Measurements from ENCODE around the gene DPM2. TPM values are rescaled to one million over a fixed set of nuclear protein-coding genes. Genes with fewer than 3 reads are reported as not detected.

DPM2 gene
- total RNA-seq, 5 donors from 2014 or later (not counting 1 experiment from before 2014, with no cell fraction given) = 32.3 to 66.5 (median 60.5) TPM

DNA sequence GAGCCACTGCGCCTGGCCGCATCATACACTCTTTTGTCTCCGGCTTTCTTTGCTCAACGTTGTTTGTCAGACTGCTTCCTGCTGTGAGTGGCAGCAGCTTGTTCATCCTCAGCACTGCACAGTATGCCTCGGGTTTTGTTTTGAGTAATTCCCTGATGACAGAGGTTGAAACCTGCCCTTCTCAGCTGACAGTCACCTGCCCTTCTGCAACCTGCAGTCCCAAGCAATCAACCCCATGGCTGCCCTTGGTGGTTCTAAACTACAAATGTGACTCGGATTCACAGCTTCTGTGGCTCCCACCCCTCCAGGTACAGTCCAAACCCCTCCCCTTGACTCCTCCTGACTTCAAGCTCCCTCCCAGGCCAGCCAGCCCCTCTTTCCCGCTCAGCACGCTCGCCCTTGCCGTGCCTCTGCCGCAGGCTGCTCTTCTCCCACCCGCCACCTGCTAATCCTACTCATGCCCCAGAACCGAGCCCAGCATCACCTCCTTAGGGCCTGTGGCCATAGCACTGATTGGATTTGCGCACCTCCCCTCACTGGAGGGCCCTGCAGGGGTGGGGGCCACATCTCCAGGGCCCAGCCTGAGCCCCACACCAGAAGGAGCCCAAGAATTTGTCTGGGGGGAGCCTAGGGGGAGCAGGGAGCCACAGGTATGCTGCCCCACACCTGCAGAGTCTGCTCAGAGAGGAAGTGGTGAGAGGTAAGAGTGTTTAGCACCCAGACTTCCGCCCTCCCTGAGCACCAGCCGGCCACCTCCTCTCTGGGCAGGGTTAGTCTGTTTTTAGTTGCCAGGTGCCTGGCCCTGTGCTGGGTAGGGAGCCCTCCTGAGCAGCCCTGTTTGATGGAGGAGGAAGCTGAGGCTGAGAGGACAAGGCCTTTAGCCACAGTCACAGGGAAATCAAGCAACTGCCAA lies 33.0 kb upstream of the DPM2 start:
- Histone ChIP-seq H3K27ac (ENCODE audit: low read length) (peak overlapping the region; percentile 79), H3K36me3 (ENCODE audit: control insufficient read depth in 2 of 2, extremely low read depth in 1 of 2, insufficient read depth in 1 of 2, low read length in 1 of 2) (peaks cover 19 to 20% of the 10 kb centered on the region in 2 donors), H3K4me1 (ENCODE audit: control insufficient read depth in 1 of 2, extremely low read depth in 1 of 2, insufficient read depth in 2 of 2, low read length in 2 of 2) (peaks cover 49 to 100% of the 10 kb centered on the region in 2 experiments), H3K9me3 (no peaks in the 10 kb centered on the region), H3K4me3 (ENCODE audit: control insufficient read depth in 1 of 2, extremely low read depth in 1 of 2, low read length in 1 of 2) (peak overlapping the region; percentile 61 to 90), H3K27me3 (replicated peaks in 1 of 2; ENCODE audit: control insufficient read depth in 2 of 2, extremely low read depth in 1 of 2, insufficient read depth in 2 of 2, low read length in 1 of 2) (no peaks in the 10 kb centered on the region)
- no peaks in the 10 kb centered on the region for H3K9me3 Mint-ChIP-seq
- POLR2A ChIA-PET = interaction anchor here in 1 of 2 donors (0.6 to 0.7 kb wide), 2 partner anchors 204 to 267 kb away, joined by 3 read pairs; no protein-coding TSS in a partner anchor
- peaks cover 37% of the 10 kb centered on the region for H3K36me3 Mint-ChIP-seq
- peaks cover 89 to 98% (median 94%) of the 10 kb centered on the region in 3 donors for H3K4me1 Mint-ChIP-seq
- ATAC-seq (replicated peaks in 1 of 4) = peak; percentile 62 to 76 (median 74)
- H3K27me3 Mint-ChIP-seq = no peaks in the 10 kb centered on the region
- CTCF ChIA-PET = interaction anchor here in 1 of 2 donors (1.0 to 1.3 kb wide), 3 partner anchors 15 to 64 kb away, joined by 4 read pairs; no protein-coding TSS in a partner anchor
- under 1% methylated on average over 15 of the region's 16 CpGs for WGBS (ENCODE audit: insufficient coverage)
- H3K4me3 Mint-ChIP-seq = peak overlapping the region; percentile 91 to 97 (median 96)
- H3K27ac Mint-ChIP-seq = peak overlapping the region; percentile 88 to 99
- peak; percentile 43 to 82 (median 65) for DNase-seq

DNA sequence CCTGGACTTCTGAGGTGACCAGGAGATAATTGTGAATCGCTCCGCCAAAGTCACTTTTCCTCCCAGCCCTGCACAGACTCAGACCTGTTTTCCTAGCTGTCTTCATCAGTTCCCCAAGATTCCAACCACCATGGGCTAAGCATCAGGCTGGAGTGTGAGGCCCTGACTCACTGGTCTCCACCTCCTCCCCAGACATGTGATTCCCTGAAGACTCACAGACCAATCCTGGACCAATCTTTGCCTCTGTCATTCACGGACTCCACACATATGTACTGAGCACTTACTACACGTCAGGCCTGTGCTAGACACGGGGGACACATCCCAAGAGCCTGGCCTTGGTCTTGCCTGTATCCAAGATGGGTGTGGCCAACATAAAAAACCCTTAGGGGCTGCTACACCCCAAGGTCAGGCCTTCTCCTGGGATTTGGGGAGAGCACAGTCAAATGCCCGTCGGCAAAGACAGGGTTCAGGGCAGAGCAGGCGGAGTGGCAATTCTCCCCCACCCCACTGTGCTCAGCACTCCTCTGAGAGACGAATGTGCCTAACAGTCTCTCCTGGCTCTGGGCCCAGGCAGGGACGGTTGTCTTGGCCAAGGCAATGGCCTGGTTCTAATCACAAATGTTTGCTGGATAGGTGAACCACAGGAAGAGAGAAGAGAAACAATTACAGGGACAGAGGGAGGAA lies 31.2 kb upstream of the DPM2 start:
- Histone ChIP-seq H3K27me3 (replicated peaks in 1 of 2; ENCODE audit: control insufficient read depth in 2 of 2, extremely low read depth in 1 of 2, insufficient read depth in 2 of 2, low read length in 1 of 2) (no peaks in the 10 kb centered on the region), H3K4me1 (ENCODE audit: control insufficient read depth in 1 of 2, extremely low read depth in 1 of 2, insufficient read depth in 2 of 2, low read length in 2 of 2) (peaks cover 57 to 99% of the 10 kb centered on the region in 2 experiments), H3K9me3 (no peaks in the 10 kb centered on the region), H3K4me3 (ENCODE audit: control insufficient read depth in 1 of 2, extremely low read depth in 1 of 2, low read length in 1 of 2) (peak overlapping the region; percentile 61 to 90), H3K36me3 (ENCODE audit: control insufficient read depth in 2 of 2, extremely low read depth in 1 of 2, insufficient read depth in 1 of 2, low read length in 1 of 2) (peaks cover 9 to 15% of the 10 kb centered on the region in 2 donors), H3K27ac (ENCODE audit: low read length) (peak overlapping the region; percentile 79)
- Mint-ChIP-seq H3K9me3 (no peaks in the 10 kb centered on the region), H3K4me1 (peaks cover 94 to 97% (median 95%) of the 10 kb centered on the region in 3 donors), H3K27ac (peak overlapping the region; percentile 88 to 99), H3K36me3 (peaks cover 38% of the 10 kb centered on the region), H3K27me3 (no peaks in the 10 kb centered on the region), H3K4me3 (peak overlapping the region; percentile 91 to 97 (median 96))
- DNase-seq (no peak), ATAC-seq (replicated peaks in 1 of 4) (no peak)
- WGBS (ENCODE audit: insufficient coverage) = 64% methylated on average over 7 of the region's 10 CpGs
- POLR2A ChIA-PET = no interaction called here
- CTCF ChIA-PET = no interaction called here

DNA sequence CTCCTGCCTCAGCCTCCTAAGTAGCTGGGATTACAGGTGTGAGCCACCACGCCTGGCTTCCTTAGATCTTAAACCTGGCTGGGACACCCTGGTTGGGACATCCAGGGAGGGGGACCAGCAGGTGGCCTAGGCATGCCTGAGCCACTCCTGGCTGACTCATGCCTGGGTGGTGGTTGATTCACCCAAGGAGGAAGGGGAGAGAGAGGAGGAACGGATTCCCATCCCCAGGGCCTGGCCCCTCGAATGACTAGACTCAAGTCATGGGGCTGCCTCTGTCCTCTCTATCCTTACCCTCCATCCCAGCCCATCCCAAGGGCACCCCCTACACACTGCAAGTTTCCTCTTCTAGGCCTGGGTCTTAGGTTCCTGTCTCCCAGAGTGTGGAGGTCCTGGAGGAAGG lies 30.4 kb upstream of the DPM2 start:
- H3K4me3 ChIP-seq (ENCODE audit: control insufficient read depth in 1 of 2, extremely low read depth in 1 of 2, low read length in 1 of 2) = peak overlapping the region in 1 of 2 donors; percentile 0
- no peaks in the 10 kb centered on the region for H3K27me3 ChIP-seq (replicated peaks in 1 of 2; ENCODE audit: control insufficient read depth in 2 of 2, extremely low read depth in 1 of 2, insufficient read depth in 2 of 2, low read length in 1 of 2)
- H3K27ac Mint-ChIP-seq = peak overlapping the region; percentile 88 to 99
- H3K9me3 Mint-ChIP-seq = no peaks in the 10 kb centered on the region
- POLR2A ChIA-PET = interaction anchor here in 1 of 2 donors (0.6 kb wide), 3 partner anchors 12 to 199 kb away, joined by 8 to 11 read pairs (median 9); partner anchors contain the start of gene ST6GALNAC4
- peaks cover 45% of the 10 kb centered on the region for H3K36me3 Mint-ChIP-seq
- H3K36me3 ChIP-seq (ENCODE audit: control insufficient read depth in 2 of 2, extremely low read depth in 1 of 2, insufficient read depth in 1 of 2, low read length in 1 of 2) = peaks cover 10 to 12% of the 10 kb centered on the region in 2 donors
- CTCF ChIA-PET = interaction anchor here in 1 of 2 donors (0.5 kb wide), 1 partner anchor 145 kb away, joined by 3 read pairs; no protein-coding TSS in a partner anchor
- DNase-seq = peak in 1 of 35 experiments; percentile 56
- H3K4me3 Mint-ChIP-seq = peak overlapping the region; percentile 91 to 97 (median 96)
- peak overlapping the region; percentile 79 for H3K27ac ChIP-seq (ENCODE audit: low read length)
- H3K4me1 ChIP-seq (ENCODE audit: control insufficient read depth in 1 of 2, extremely low read depth in 1 of 2, insufficient read depth in 2 of 2, low read length in 2 of 2) = peaks cover 64 to 99% of the 10 kb centered on the region in 2 experiments
- H3K4me1 Mint-ChIP-seq = peaks cover 96 to 97% (median 97%) of the 10 kb centered on the region in 3 donors
- no CpG with 5 or more reads among the region's 3 CpGs for WGBS (ENCODE audit: insufficient coverage)
- ATAC-seq (replicated peaks in 1 of 4) = no peak
- H3K27me3 Mint-ChIP-seq = no peaks in the 10 kb centered on the region
- H3K9me3 ChIP-seq = no peaks in the 10 kb centered on the region

DNA sequence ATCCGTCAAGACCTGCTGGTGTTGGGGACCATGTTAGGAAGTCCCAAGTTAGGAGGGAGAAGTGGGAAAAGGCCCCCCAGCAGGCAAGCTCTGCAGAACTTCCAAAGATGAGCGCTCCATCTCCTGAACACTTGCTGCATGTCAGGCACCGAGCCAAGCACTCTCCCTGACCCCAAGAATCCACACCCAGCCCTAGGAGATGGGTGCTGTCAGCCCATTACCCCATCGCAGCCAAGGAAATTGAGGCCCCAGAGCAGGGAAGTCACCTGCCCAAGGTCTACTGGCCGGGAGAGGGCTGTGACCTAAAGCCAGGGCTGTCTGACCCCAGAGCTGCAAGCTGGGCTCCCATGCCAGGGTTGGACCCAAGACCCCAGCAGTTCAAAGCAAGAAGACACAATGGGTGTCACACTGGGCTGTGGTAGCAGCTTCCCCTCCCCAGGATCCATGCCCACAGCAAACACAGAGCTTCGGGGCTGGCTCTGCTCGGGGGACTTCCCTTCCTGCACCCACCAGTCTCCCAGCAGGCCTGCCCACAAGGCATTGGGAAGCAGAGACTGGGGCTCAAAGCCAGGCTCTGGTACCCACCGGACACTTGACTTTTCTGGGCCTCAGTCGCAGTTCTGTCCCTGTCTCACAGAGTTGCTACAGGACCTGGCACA lies 29.6 kb upstream of the DPM2 start:
- Histone ChIP-seq H3K4me3 (ENCODE audit: control insufficient read depth in 1 of 2, extremely low read depth in 1 of 2, low read length in 1 of 2) (peak overlapping the region; percentile 0 to 11), H3K9me3 (no peaks in the 10 kb centered on the region), H3K27me3 (replicated peaks in 1 of 2; ENCODE audit: control insufficient read depth in 2 of 2, extremely low read depth in 1 of 2, insufficient read depth in 2 of 2, low read length in 1 of 2) (no peaks in the 10 kb centered on the region), H3K36me3 (ENCODE audit: control insufficient read depth in 2 of 2, extremely low read depth in 1 of 2, insufficient read depth in 1 of 2, low read length in 1 of 2) (peaks cover 11 to 16% of the 10 kb centered on the region in 2 donors), H3K4me1 (ENCODE audit: control insufficient read depth in 1 of 2, extremely low read depth in 1 of 2, insufficient read depth in 2 of 2, low read length in 2 of 2) (peaks cover 67 to 99% of the 10 kb centered on the region in 2 experiments), H3K27ac (ENCODE audit: low read length) (peak overlapping the region; percentile 79)
- Mint-ChIP-seq H3K27ac (peak overlapping the region; percentile 88 to 99), H3K27me3 (no peaks in the 10 kb centered on the region), H3K4me3 (peak overlapping the region; percentile 91 to 97 (median 96)), H3K4me1 (peaks cover 96 to 98% (median 97%) of the 10 kb centered on the region in 3 donors), H3K36me3 (peaks cover 45% of the 10 kb centered on the region), H3K9me3 (no peaks in the 10 kb centered on the region)
- 49% methylated on average over 7 of the region's 9 CpGs for WGBS (ENCODE audit: insufficient coverage)
- CTCF ChIA-PET = interaction anchor here (0.5 to 0.6 kb wide), 2 partner anchors 64 to 146 kb away, joined by 3 read pairs; no protein-coding TSS in a partner anchor
- POLR2A ChIA-PET = interaction anchor here in 1 of 2 donors (0.6 kb wide), 1 partner anchor 50 kb away, joined by 9 read pairs; the partner anchor contains the start of gene ST6GALNAC4
- peak in 2 of 35 experiments; percentile 29 to 39 for DNase-seq
- ATAC-seq (replicated peaks in 1 of 4) = no peak

DNA sequence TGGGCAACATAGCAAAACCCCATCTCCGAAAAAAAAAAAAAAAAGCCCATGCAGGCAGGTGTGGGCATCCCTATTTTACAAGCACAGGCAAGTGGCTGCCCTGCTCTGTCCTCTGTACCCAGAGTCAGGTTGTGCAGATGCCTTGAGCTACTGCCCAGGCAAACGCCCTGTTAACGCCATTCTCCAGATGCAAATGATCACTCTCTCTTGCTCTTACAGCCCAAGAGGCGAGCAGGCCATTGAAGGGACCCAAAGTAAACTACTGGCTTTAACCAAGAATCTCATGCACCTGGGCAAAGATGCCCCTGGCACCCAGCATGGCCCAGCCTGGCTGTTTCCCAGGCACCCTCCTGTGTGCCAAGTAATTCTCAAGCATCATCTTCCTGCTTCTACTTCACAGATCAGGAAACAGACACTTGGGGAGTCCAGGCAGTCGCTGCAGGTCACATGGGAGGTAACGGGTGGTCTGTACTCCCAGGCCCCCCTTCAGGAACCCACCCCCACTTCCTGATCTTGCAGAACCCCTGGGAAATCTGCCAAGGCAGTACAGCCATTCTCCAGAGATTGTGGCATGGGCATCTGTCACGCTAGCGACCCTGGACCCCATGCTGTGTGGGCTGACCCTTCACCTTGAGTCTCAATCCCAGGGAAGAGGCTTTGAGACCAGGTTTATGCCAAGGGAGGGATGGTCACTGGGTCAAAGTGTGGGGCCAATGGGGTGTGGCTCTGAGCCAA lies 28.9 kb upstream of the DPM2 start:
- Mint-ChIP-seq H3K27me3 (no peaks in the 10 kb centered on the region), H3K36me3 (peaks cover 46% of the 10 kb centered on the region), H3K9me3 (no peaks in the 10 kb centered on the region), H3K27ac (peak overlapping the region; percentile 88 to 99), H3K4me1 (peaks cover 96 to 98% (median 97%) of the 10 kb centered on the region in 3 donors), H3K4me3 (peak overlapping the region; percentile 91 to 97 (median 96))
- Histone ChIP-seq H3K27me3 (replicated peaks in 1 of 2; ENCODE audit: control insufficient read depth in 2 of 2, extremely low read depth in 1 of 2, insufficient read depth in 2 of 2, low read length in 1 of 2) (no peaks in the 10 kb centered on the region), H3K36me3 (ENCODE audit: control insufficient read depth in 2 of 2, extremely low read depth in 1 of 2, insufficient read depth in 1 of 2, low read length in 1 of 2) (peaks cover 11 to 23% of the 10 kb centered on the region in 2 donors), H3K4me3 (ENCODE audit: control insufficient read depth in 1 of 2, extremely low read depth in 1 of 2, low read length in 1 of 2) (peak overlapping the region; percentile 0 to 1), H3K9me3 (no peaks in the 10 kb centered on the region), H3K4me1 (ENCODE audit: control insufficient read depth in 1 of 2, extremely low read depth in 1 of 2, insufficient read depth in 2 of 2, low read length in 2 of 2) (peaks cover 72 to 99% of the 10 kb centered on the region in 2 experiments), H3K27ac (ENCODE audit: low read length) (peak overlapping the region; percentile 79)
- ChIA-PET POLR2A (interaction anchor here in 1 of 2 donors (0.6 kb wide), 1 partner anchor 19 kb away, joined by 4 read pairs; no protein-coding TSS in a partner anchor), CTCF (interaction anchor here in 1 of 2 donors (1.2 kb wide), 1 partner anchor 69 kb away, joined by 5 read pairs; no protein-coding TSS in a partner anchor)
- no peak for ATAC-seq (replicated peaks in 1 of 4)
- WGBS (ENCODE audit: insufficient coverage) = 62% methylated on average over 6 of the region's 8 CpGs
- DNase-seq = peak in 1 of 35 experiments; percentile 23

Measured in T-cell (primary cell).